Neuronal stem cell (in vitro differentiated cells): ENCODE results near the gene OAS3.

ENCODE experiments used
- DNase-seq: peaks from one replicate; pipeline ENCODE4 v3.0.0-alpha.2; 2013; ENCODE audit warnings: low spot score
- H2AFZ ChIP-seq: one replicate; pipeline ENCODE4 v1.6.1; 2013; ENCODE audit warnings: mild to moderate bottlenecking, low read length, inconsistent platforms
- H2AK5ac ChIP-seq: 2 replicates; pipeline ENCODE4 v1.6.1; 2013; ENCODE audit warnings: low read depth, mild to moderate bottlenecking, inconsistent platforms, low read length, moderate library complexity, mixed read lengths
- H2BK120ac ChIP-seq: 2 replicates; pipeline ENCODE4 v1.6.1; 2013; ENCODE audit warnings: low read depth, mild to moderate bottlenecking, inconsistent platforms, low read length, moderate library complexity, mixed read lengths
- H2BK12ac ChIP-seq: one replicate; pipeline ENCODE4 v1.6.1; 2013; ENCODE audit warnings: low read length, inconsistent platforms
- H2BK15ac ChIP-seq: 2 replicates; pipeline ENCODE4 v1.6.1; 2013; ENCODE audit warnings: mild to moderate bottlenecking, low read length, inconsistent platforms, mixed read lengths
- H2BK5ac ChIP-seq: one replicate; pipeline ENCODE4 v1.6.1; 2013; ENCODE audit warnings: inconsistent platforms, mild to moderate bottlenecking, low read length, moderate library complexity
- H3K14ac ChIP-seq: one replicate; pipeline ENCODE4 v1.6.1; 2013; ENCODE audit warnings: low read length, inconsistent platforms
- H3K18ac ChIP-seq: 2 replicates; pipeline ENCODE4 v1.6.1; 2013; ENCODE audit warnings: low read length, inconsistent platforms
- H3K23ac ChIP-seq: 2 replicates; pipeline ENCODE4 v1.6.1; 2013; ENCODE audit warnings: low read depth, mild to moderate bottlenecking, mixed read lengths, low read length, inconsistent platforms; ENCODE audit not compliant: poor library complexity
- H3K27ac ChIP-seq: replicated peaks from 3 replicates; pipeline ENCODE4 v1.5.1; 2013; ENCODE audit warnings: low read length, inconsistent platforms
- H3K27me3 ChIP-seq, 3 experiments: 2 replicates each; pipeline ENCODE4 v1.6.1; 2013; ENCODE audit warnings: low read length in 3 of 3, mild to moderate bottlenecking in 2 of 3, inconsistent platforms in 1 of 3, low read depth in 1 of 3, mixed read lengths in 1 of 3, moderate library complexity in 1 of 3; ENCODE audit not compliant: control insufficient read depth in 3 of 3, insufficient read depth in 3 of 3
- H3K36me3 ChIP-seq, 2 donors: replicated peaks in 1 of 2; 2 replicates each; pipeline ENCODE4 v1.6.1; 2013; ENCODE audit warnings: low read length in 2 of 2; ENCODE audit not compliant: control insufficient read depth in 2 of 2, insufficient read depth in 2 of 2
- H3K4ac ChIP-seq: 2 replicates; pipeline ENCODE4 v1.6.1; 2013; ENCODE audit warnings: inconsistent platforms, mild to moderate bottlenecking, low read length, moderate library complexity
- H3K4me1 ChIP-seq, 2 donors: 1 replicate in 1 of 2; 2 replicates in 1 of 2; pipeline ENCODE4 v1.6.1; 2013; ENCODE audit warnings: low read length in 2 of 2, low read depth in 1 of 2; ENCODE audit not compliant: control insufficient read depth in 2 of 2, insufficient read depth in 1 of 2
- H3K4me2 ChIP-seq: one replicate; pipeline ENCODE4 v1.6.1; 2013; ENCODE audit warnings: mild to moderate bottlenecking, low read length, inconsistent platforms; ENCODE audit not compliant: insufficient read depth, poor library complexity, severe bottlenecking
- H3K4me3 ChIP-seq, 2 donors: 2 replicates each; pipeline ENCODE4 v1.5.1; 2013; ENCODE audit warnings: low read length in 2 of 2, mild to moderate bottlenecking in 2 of 2, inconsistent platforms in 1 of 2, moderate library complexity in 1 of 2
- H3K79me1 ChIP-seq: one replicate; pipeline ENCODE4 v1.6.1; 2013; ENCODE audit warnings: low read depth, mild to moderate bottlenecking, inconsistent platforms, low read length, moderate library complexity
- H3K9ac ChIP-seq: one replicate; pipeline ENCODE4 v1.6.1; 2013; ENCODE audit warnings: mild to moderate bottlenecking, low read depth, low read length, inconsistent platforms; ENCODE audit not compliant: poor library complexity
- H3K9me3 ChIP-seq, 2 donors: replicated peaks in 1 of 2; 2 replicates each; pipeline versions ENCODE3 to v1.6.1; 2013; ENCODE audit warnings: low read length in 2 of 2, mild to moderate bottlenecking in 2 of 2, inconsistent platforms in 1 of 2, low read depth in 1 of 2, mixed read lengths in 1 of 2, moderate library complexity in 1 of 2; ENCODE audit not compliant: control insufficient read depth in 2 of 2, insufficient read depth in 1 of 2
- H4K8ac ChIP-seq: one replicate; pipeline ENCODE4 v1.6.1; 2013; ENCODE audit warnings: low read depth, mild to moderate bottlenecking, inconsistent platforms, low read length, moderate library complexity
- H4K91ac ChIP-seq: one replicate; pipeline ENCODE4 v1.6.1; 2013; ENCODE audit warnings: low read length, low read depth, mild to moderate bottlenecking, inconsistent platforms; ENCODE audit not compliant: poor library complexity
- WGBS, 2 donors: extraction: QIAGEN DNeasy Blood & Tissue Kit; methylation state at CpG; one replicate each; pipeline ENCODE4 v1.1.7; 2013; ENCODE audit warnings: missing lambda C conversion rate in 2 of 2, mixed read lengths in 1 of 2; ENCODE audit not compliant: insufficient read length in 2 of 2, insufficient replicate concordance in 1 of 2; ENCODE audit errors: extremely low coverage in 2 of 2; 5-methylcytosine and 5-hydroxymethylcytosine counted together

Gene OAS3

DNA sequence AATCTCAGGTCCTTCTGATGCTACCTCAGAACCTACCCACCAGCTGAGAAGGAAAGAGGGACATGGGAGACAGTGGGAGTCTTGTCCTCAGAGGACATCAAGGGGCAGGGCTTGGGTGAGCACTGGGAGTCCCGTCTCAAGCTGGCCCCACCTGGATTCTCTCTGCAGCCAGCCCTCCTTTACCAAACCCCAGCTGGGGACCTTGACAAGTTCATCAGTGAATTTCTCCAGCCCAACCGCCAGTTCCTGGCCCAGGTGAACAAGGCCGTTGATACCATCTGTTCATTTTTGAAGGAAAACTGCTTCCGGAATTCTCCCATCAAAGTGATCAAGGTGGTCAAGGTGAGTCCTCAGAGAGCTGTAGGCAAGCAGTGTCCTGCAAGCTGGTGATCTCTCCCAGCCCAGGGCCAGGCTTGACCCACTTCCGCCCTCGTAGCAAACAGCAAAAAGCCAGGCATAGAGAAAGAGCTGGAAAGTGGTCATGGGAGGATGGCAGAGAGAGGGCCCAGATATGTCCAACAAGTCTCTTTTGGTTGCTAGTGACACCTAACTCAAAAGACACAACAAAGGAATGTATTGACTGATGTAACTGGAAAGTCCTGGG, 25.9 kb downstream of the OAS3 start:
- WGBS, 2 donors: no CpG with 5 or more reads among the region's 6 CpGs
- Histone ChIP-seq H2BK12ac (no peak overlapping the region), H3K23ac (no peak overlapping the region)

GRCh38 chr12:112964915-112965314, 26.6 kb downstream of the OAS3 start:
- Histone ChIP-seq H3K4me3 (no peak overlapping the region), H3K79me1 (no peaks in the 10 kb centered on the region), H3K18ac (no peak overlapping the region), H3K27me3 (no peaks in the 10 kb centered on the region), H2AFZ (no peak overlapping the region), H3K27ac (no peak overlapping the region), H3K23ac (no peak overlapping the region), H2BK120ac (no peak overlapping the region), H2BK15ac (peak overlapping the region; percentile 23), H3K9ac (peak overlapping the region; percentile 24), H3K4me1 (no peaks in the 10 kb centered on the region), H2AK5ac (no peak overlapping the region), H3K14ac (peak overlapping the region; percentile 10), H3K4me2 (no peak overlapping the region), H2BK5ac (no peak overlapping the region), H4K91ac (no peak overlapping the region), H4K8ac (no peak overlapping the region), H2BK12ac (no peak overlapping the region), H3K9me3 (no peaks in the 10 kb centered on the region), H3K4ac (no peak overlapping the region), H3K36me3 (no peaks in the 10 kb centered on the region)
- WGBS, 2 donors: no CpG with 5 or more reads among the region's 4 CpGs
- DNase-seq: no peak

More for the DNA sequence above, 25.9 kb downstream of the OAS3 start:
- H2AK5ac ChIP-seq: no peak overlapping the region
- no peak overlapping the region for H3K9ac ChIP-seq
- H2AFZ ChIP-seq: no peak overlapping the region
- no peak overlapping the region for H2BK5ac ChIP-seq
- peak overlapping the region in 1 of 2 donors; percentile 25 for H3K4me3 ChIP-seq
- no peak overlapping the region for H3K4ac ChIP-seq
- no peak overlapping the region for H3K14ac ChIP-seq
- H3K27ac ChIP-seq: no peak overlapping the region
- H4K91ac ChIP-seq: no peak overlapping the region
- H3K4me1 ChIP-seq: no peaks in the 10 kb centered on the region
- H2BK120ac ChIP-seq: no peak overlapping the region
- H4K8ac ChIP-seq: no peak overlapping the region
- DNase-seq: no peak
- no peaks in the 10 kb centered on the region for H3K36me3 ChIP-seq
- no peaks in the 10 kb centered on the region for H3K9me3 ChIP-seq
- no peak overlapping the region for H3K4me2 ChIP-seq
- H2BK15ac ChIP-seq: no peak overlapping the region
- no peak overlapping the region for H3K18ac ChIP-seq
- no peaks in the 10 kb centered on the region for H3K27me3 ChIP-seq
- H3K79me1 ChIP-seq: no peaks in the 10 kb centered on the region

DNA sequence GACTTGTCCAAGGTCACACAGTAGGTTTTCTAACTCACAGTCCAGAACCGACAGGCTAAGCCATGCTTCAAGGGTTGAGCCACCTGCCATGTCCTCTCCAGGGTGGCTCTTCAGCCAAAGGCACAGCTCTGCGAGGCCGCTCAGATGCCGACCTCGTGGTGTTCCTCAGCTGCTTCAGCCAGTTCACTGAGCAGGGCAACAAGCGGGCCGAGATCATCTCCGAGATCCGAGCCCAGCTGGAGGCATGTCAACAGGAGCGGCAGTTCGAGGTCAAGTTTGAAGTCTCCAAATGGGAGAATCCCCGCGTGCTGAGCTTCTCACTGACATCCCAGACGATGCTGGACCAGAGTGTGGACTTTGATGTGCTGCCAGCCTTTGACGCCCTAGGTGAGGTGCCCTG, 27.4 kb downstream of the OAS3 start:
- Histone ChIP-seq H3K9me3 (peaks cover 0 to 2% of the 10 kb centered on the region in 2 donors), H2AFZ (no peak overlapping the region), H3K27me3 (no peaks in the 10 kb centered on the region), H3K23ac (no peak overlapping the region), H3K36me3 (no peaks in the 10 kb centered on the region), H3K4me3 (peak overlapping the region in 1 of 2 donors; percentile 39), H3K27ac (no peak overlapping the region), H3K79me1 (no peaks in the 10 kb centered on the region), H4K91ac (no peak overlapping the region), H2BK12ac (no peak overlapping the region), H3K14ac (peak overlapping the region; percentile 13), H3K4ac (no peak overlapping the region), H2BK5ac (no peak overlapping the region), H2BK120ac (no peak overlapping the region), H3K18ac (no peak overlapping the region), H3K4me2 (no peak overlapping the region), H3K9ac (no peak overlapping the region), H2BK15ac (no peak overlapping the region), H2AK5ac (no peak overlapping the region), H3K4me1 (no peaks in the 10 kb centered on the region), H4K8ac (no peak overlapping the region)
- no peak for DNase-seq
- WGBS, 2 donors: no CpG with 5 or more reads among the region's 15 CpGs

GRCh38 chr12:112967306-112967705, 29.0 kb downstream of the OAS3 start:
- Histone ChIP-seq H3K4me1 (no peaks in the 10 kb centered on the region), H3K4ac (no peak overlapping the region), H3K23ac (peak overlapping the region; percentile 61), H3K14ac (no peak overlapping the region), H3K79me1 (no peaks in the 10 kb centered on the region), H3K9ac (no peak overlapping the region), H2BK120ac (no peak overlapping the region), H4K8ac (no peak overlapping the region), H2AFZ (no peak overlapping the region), H2BK12ac (no peak overlapping the region), H3K27ac (no peak overlapping the region), H3K4me3 (no peak overlapping the region), H3K18ac (no peak overlapping the region), H3K9me3 (peaks cover 0 to 2% of the 10 kb centered on the region in 2 donors), H2BK5ac (no peak overlapping the region), H4K91ac (no peak overlapping the region), H2AK5ac (no peak overlapping the region), H3K36me3 (no peaks in the 10 kb centered on the region), H3K27me3 (no peaks in the 10 kb centered on the region), H2BK15ac (no peak overlapping the region), H3K4me2 (no peak overlapping the region)
- no peak for DNase-seq
- no CpG with 5 or more reads among the region's 9 CpGs for WGBS, 2 donors
